VCaP (cell line): ENCODE measurements around the gene GPHN.
"Not testable (repeated sequence)": the region's sequence is repeated elsewhere in the genome, so short reads cannot be mapped to it uniquely, and the experiment has no call there.

Experiments
- H3K27ac ChIP-seq: fragments of 450-650 bp; 2 replicates; pipeline ENCODE4 v1.5.1; 2017
- TF ChIP-seq, protein P1 (sequence below): fragments of 450-650 bp; conservative IDR thresholded peaks from 2 replicates; pipeline ENCODE4 v1.5.1; 2017; ENCODE audit warnings: mild to moderate bottlenecking, moderate library complexity

GPHN gene

DNA sequence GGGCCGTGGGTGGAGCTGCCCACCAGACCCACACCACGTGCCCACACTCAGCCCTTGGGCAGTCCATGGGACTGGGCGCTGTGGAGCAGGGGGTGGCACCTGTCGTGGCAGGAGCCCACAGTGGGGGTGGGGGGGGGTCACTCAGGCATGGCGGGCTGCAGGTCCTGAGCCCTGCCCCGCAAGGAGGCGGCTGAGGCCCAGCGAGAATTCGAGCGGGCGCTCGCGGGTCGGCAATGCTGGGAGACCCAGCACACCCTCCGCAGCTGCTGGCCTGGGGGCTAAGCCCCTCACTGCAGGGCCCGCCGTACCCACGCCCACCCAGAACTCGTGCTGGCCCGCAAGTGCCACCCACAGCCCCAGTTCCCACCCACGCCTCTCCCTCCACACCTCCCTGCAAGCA, 548.7 kb downstream of the GPHN start:
- TF ChIP-seq, protein P1, sequence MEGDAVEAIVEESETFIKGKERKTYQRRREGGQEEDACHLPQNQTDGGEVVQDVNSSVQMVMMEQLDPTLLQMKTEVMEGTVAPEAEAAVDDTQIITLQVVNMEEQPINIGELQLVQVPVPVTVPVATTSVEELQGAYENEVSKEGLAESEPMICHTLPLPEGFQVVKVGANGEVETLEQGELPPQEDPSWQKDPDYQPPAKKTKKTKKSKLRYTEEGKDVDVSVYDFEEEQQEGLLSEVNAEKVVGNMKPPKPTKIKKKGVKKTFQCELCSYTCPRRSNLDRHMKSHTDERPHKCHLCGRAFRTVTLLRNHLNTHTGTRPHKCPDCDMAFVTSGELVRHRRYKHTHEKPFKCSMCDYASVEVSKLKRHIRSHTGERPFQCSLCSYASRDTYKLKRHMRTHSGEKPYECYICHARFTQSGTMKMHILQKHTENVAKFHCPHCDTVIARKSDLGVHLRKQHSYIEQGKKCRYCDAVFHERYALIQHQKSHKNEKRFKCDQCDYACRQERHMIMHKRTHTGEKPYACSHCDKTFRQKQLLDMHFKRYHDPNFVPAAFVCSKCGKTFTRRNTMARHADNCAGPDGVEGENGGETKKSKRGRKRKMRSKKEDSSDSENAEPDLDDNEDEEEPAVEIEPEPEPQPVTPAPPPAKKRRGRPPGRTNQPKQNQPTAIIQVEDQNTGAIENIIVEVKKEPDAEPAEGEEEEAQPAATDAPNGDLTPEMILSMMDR = no peak
- H3K27ac ChIP-seq = no peak overlapping the region

DNA sequence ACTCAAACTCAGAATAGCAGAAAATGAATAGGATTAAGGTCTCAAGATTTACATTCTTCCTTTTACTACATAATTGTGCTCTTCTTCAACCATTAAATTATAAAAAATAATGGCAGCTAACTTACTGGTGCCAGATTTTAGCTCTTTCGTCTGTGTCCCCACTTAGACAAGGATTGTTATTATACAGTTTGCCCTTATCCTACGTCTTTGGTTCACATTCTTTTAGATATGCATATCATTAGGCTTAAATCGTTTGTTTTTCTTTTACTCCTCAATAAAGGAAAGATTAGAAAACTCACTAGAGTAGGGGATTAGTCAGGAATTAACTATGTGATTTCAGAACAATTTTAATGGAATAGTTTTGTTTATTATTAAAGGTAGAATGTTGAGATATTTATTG, 551.6 kb downstream of the GPHN start:
- H3K27ac ChIP-seq = no peak overlapping the region
- TF ChIP-seq, protein P1 = no peak

DNA sequence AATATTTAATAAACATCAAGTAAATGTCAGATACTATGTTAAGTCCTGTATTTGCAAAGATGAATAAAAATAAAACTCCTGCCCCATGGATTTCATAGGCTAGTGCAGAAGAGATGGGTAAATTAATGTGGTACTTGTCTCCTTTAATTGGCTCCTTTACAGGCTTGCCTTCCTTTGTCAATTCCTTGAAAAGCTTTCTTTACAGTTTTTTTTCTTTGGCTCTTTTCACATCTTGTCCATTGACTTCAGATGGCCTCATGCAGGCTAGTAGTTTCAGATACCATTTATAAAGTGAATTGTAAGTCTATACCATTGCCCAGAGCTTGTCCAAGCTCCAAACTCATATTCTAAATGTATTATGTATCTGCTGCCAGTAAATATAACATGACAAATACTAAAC, 552.6 kb downstream of the GPHN start:
- H3K27ac ChIP-seq = no peak overlapping the region
- TF ChIP-seq, protein P1 = no peak

GRCh38 chr14:67067070-67067814, 559.3 kb downstream of the GPHN start:
- H3K27ac ChIP-seq = not testable (repeated sequence)

DNA sequence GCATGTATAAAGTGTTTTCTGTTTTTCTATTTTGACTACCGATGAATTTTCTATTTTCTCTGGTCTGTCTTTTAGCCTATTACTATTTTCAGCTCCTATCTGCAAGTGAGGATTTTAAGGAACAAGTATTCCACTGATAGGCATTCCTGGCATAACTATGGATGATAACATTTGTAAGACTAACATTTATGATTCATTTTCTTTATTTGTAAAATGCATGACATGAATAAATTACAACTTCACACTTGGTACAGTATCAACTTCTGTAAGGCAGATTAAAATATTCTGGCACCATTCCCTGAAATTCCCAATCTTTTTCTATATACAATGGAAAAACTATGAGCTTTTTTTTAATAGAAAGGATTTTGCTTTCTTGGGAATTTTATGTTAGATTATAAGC, 560.3 kb downstream of the GPHN start:
- no peak overlapping the region for H3K27ac ChIP-seq
- TF ChIP-seq, protein P1 = no peak

DNA sequence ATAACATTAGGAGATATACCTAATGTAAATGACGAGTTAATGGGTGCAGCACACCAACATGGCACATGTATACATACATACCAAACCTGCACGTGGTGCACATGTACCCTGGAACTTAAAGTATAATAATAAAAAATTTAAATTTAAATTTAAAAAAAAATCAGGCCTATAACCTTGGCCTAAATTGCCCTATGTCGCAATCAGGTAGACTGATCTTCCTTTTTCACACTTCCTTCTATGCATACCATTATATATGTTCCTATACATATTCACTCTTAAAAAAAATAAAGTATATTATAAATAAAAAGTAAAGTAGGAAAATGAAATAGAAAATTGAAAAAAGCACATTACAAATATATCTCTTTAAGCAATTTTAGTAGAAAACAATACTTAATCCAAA, 563.6 kb downstream of the GPHN start:
- TF ChIP-seq, protein P1 = no peak
- no peak overlapping the region for H3K27ac ChIP-seq

DNA sequence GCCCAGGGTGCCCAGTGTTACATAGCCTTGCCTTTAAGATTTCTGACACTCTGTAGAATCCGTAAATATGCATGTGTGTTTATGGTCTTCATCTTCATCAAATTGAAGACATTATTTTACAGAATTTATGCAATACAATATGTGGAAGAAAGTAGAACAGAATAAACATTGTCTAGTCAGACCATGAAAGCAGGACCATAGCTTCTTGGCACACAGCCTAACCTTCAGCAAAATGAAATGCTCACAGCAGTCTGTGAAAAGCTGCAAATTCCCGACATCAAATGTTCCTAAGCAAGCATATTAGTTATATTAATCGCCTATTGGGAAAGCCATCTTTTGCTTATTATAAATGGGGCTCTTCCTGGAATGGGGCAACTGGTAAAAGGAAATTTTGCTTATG, 570.0 kb downstream of the GPHN start:
- TF ChIP-seq, protein P1 = no peak
- H3K27ac ChIP-seq = no peak overlapping the region

DNA sequence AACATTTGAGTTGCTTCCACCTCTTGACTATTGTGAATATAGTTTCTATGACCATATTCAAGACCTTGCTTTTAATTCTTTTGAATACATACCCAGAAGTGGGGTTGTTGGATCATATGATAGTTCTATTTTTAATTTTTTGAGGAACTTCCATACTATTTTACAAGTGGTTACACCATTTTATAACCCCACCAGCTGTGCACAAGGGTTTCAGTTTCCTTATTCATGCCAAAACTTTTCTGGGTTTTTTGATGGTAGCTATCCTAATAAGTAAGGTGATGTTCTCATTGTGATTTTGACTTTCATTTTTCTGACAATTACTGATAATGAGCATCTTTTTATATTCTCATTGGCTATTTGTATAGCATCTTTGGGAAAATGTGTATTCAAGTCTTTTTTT, 571.9 kb downstream of the GPHN start:
- TF ChIP-seq, protein P1 = no peak
- H3K27ac ChIP-seq = no peak overlapping the region
